B cell (primary cell): Measurements from ENCODE around the gene COG3. TPM values are rescaled to one million over a fixed set of nuclear protein-coding genes. Genes with fewer than 3 reads are reported as not detected.

Experiments
- ATAC-seq: fragments of 200-7000 bp; cut with Tn5 transposase; one replicate; pipeline ENCODE4 v1.10.0; 2021; ENCODE audit warnings: low read depth, mild to moderate bottlenecking, moderate number of reproducible peaks, moderate library complexity
- CTCF ChIA-PET: fragments of 350-600 bp; sonication (Branson Sonifier 250); formaldehyde crosslinking; loops from one replicate; lab custom pipeline; 2021; ENCODE audit warnings: antibody characterized with exemption, inconsistent platforms; lab: Charles Lee
- POLR2A ChIA-PET: fragments of 350-600 bp; sonication (Branson Sonifier 250); formaldehyde crosslinking; loops from one replicate; lab custom pipeline; 2021; ENCODE audit warnings: antibody characterized with exemption; lab: Charles Lee
- DNase-seq: peaks from one replicate; pipeline ENCODE4 v3.0.0; 2013
- H2AFZ ChIP-seq: 2 replicates; pipeline ENCODE4 v1.6.1; 2012; ENCODE audit warnings: mild to moderate bottlenecking, low read depth, low read length; ENCODE audit not compliant: insufficient read depth, poor library complexity, severe bottlenecking
- H3K27ac ChIP-seq, 2 donors: 1 replicate in 1 of 2; 2 replicates in 1 of 2; pipeline ENCODE4 v1.5.1; 2012 to 2013; ENCODE audit warnings: low read length in 2 of 2, mild to moderate bottlenecking in 2 of 2, moderate library complexity in 1 of 2
- H3K27me3 ChIP-seq, 4 experiments: fragments of 200-600 bp in 1 of 4; sonication (generic) in 1 of 4; replicated peaks in 1 of 4; 1 replicate in 2 of 4; 2 replicates in 2 of 4; pipeline versions ENCODE4 v1.6.1 to v1.7.0; 2013 to 2016; ENCODE audit warnings: low read length in 3 of 4, mild to moderate bottlenecking in 2 of 4, mixed read lengths in 1 of 4, moderate library complexity in 1 of 4; ENCODE audit not compliant: insufficient read depth in 4 of 4, control insufficient read depth in 3 of 4; ENCODE audit errors: control extremely low read depth in 1 of 4
- H3K36me3 ChIP-seq, 2 experiments: replicated peaks in 1 of 2; 1 replicate in 1 of 2; 2 replicates in 1 of 2; pipeline versions ENCODE4 v1.6.1 to v1.7.1; 2013; ENCODE audit warnings: low read length in 1 of 2; ENCODE audit not compliant: insufficient read depth in 2 of 2, control insufficient read depth in 1 of 2; ENCODE audit errors: control extremely low read depth in 1 of 2, extremely low read depth in 1 of 2
- H3K4me1 ChIP-seq, 2 donors: fragments of 200-600 bp in 1 of 2; sonication (generic) in 1 of 2; 1 replicate in 1 of 2; 2 replicates in 1 of 2; pipeline versions ENCODE4 v1.5.1 to v1.6.1; 2013 to 2017; ENCODE audit warnings: low read length in 2 of 2; ENCODE audit not compliant: control insufficient read depth in 2 of 2, insufficient read depth in 2 of 2
- H3K4me2 ChIP-seq: replicated peaks from 2 replicates; pipeline ENCODE3; 2012; ENCODE audit warnings: mild to moderate bottlenecking, low read depth, low read length; ENCODE audit not compliant: poor library complexity, severe bottlenecking
- H3K4me3 ChIP-seq, 5 experiments: fragments of 200-600 bp in 1 of 5; sonication (generic) in 1 of 5; 1 replicate in 3 of 5; 2 replicates in 2 of 5; pipeline versions ENCODE4 v1.5.1 to v1.7.0; 2011 to 2016; ENCODE audit warnings: low read length in 4 of 5, mild to moderate bottlenecking in 4 of 5, low read depth in 2 of 5, control low read depth in 1 of 5, moderate library complexity in 1 of 5; ENCODE audit not compliant: insufficient read depth in 1 of 5; ENCODE audit errors: control extremely low read depth in 1 of 5, extremely low read depth in 1 of 5
- H3K79me2 ChIP-seq: fragments of 200-600 bp; sonication (generic); one replicate; pipeline ENCODE4 v1.6.0; 2016; ENCODE audit warnings: low read length; ENCODE audit not compliant: control insufficient read depth, insufficient read depth
- H3K9ac ChIP-seq: fragments of 200-600 bp; sonication (generic); 2 replicates; pipeline ENCODE4 v1.6.1; 2017; ENCODE audit warnings: mild to moderate bottlenecking, low read length, moderate library complexity
- H3K9me3 ChIP-seq, 3 donors: one replicate each; pipeline versions ENCODE4 v1.6.1 to v1.7.1; 2013; ENCODE audit warnings: low read length in 2 of 3; ENCODE audit not compliant: control insufficient read depth in 2 of 3, insufficient read depth in 1 of 3; ENCODE audit errors: control extremely low read depth in 1 of 3
- H4K20me1 ChIP-seq: 2 replicates; pipeline ENCODE4 v1.6.0; 2012; ENCODE audit warnings: mild to moderate bottlenecking, low read length; ENCODE audit not compliant: insufficient read depth, control insufficient read depth, poor library complexity, severe bottlenecking
- H3K27ac Mint-ChIP-seq: one replicate; pipeline ENCODE4 v1.8.0; 2021; ENCODE audit warnings: mixed read lengths
- H3K27me3 Mint-ChIP-seq: one replicate; pipeline ENCODE4 v1.8.0; 2021; ENCODE audit warnings: mixed read lengths
- H3K4me1 Mint-ChIP-seq: one replicate; pipeline ENCODE4 v1.8.0; 2021; ENCODE audit warnings: mixed read lengths
- H3K4me3 Mint-ChIP-seq: one replicate; pipeline ENCODE4 v1.8.0; 2021; ENCODE audit warnings: mixed read lengths
- H3K9me3 Mint-ChIP-seq: one replicate; pipeline ENCODE4 v1.8.0; 2022; ENCODE audit warnings: mixed read lengths; ENCODE audit not compliant: insufficient read depth
- EZH2 ChIP-seq: IDR thresholded peaks from 2 replicates; pipeline ENCODE4 v1.6.1; 2012; ENCODE audit warnings: borderline replicate concordance, low read depth, mild to moderate bottlenecking, moderate library complexity, low read length; ENCODE audit not compliant: insufficient read depth, poor library complexity, severe bottlenecking
- WGBS: methylation state at CpG from one replicate; pipeline ENCODE4 v1.1.5; 2013; ENCODE audit warnings: missing lambda C conversion rate; ENCODE audit not compliant: insufficient coverage; 5-methylcytosine and 5-hydroxymethylcytosine counted together
- intact Hi-C: fragments of 100-400 bp; cut with micrococcal nuclease; formaldehyde crosslinking; loops from one replicate; pipeline ENCODE4 v1.10.0; 2022
- polyA plus RNA-seq: library from polyadenylated mRNA; depleted of rRNA; stranded (reverse); fragments of >200 nt; gene quantifications from 2 replicates; pipeline ENCODE4 v1.2.3, GENCODE V29; 2012
- total RNA-seq, 2 donors: library from RNA; stranded (reverse); fragments of 120-200 nt in 1 of 2; gene quantifications; 1 replicate in 1 of 2; 2 replicates in 1 of 2; pipeline versions ENCODE4 v1.2.3 to v1.2.4, GENCODE V29; 2013 to 2022
- TF ChIP-seq, protein P1 (sequence below): fragments of 200-600 bp; IDR thresholded peaks from one replicate; pipeline ENCODE4 v1.8.0; 2022; ENCODE audit warnings: antibody characterized with exemption, mild to moderate bottlenecking

COG3 gene
- total and polyA plus RNA-seq, 2 donors (not counting 1 experiment from before 2014, with no cell fraction given): 29.5 to 37.3 TPM

DNA sequence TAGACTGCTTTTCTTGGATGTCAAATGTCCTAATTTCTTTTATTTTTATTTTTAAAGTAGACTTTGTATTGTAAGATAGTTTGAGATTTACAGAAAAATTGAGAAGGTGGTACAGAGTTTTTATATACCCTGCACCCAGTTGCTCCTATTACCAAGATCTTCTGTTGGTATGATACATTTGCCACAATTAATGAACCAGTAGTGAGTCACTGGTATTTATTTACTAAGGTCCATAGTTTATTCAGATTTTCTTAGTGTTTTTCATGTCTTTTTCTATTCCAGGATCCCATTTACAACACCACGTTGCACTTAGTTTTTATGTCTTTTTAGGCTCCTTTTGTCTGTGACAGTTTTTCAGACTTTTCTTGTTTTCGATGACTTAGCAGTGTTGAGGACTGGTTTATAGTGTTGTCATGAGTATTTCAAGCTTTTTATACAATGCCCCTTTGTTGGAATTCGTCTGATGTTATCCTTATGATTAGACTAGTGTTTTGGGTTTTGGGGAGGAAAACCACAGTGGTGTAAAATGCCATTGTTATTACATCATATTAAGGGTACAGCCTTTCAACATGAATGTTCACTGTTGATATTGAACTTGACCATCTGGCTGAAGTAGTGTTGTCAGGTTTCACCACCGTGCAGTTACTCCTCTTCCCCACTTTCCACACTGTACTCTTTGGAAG is 35.9 kb downstream of the COG3 start:
- no peak overlapping the region for H3K4me2 ChIP-seq
- no peak overlapping the region for H3K4me3 ChIP-seq
- peaks cover 3% of the 10 kb centered on the region for H3K79me2 ChIP-seq
- no peak overlapping the region for H3K4me3 Mint-ChIP-seq
- H3K9me3 Mint-ChIP-seq: no peaks in the 10 kb centered on the region
- no peak for ATAC-seq
- no peak overlapping the region for H3K9ac ChIP-seq
- no peak overlapping the region for H3K27ac Mint-ChIP-seq
- no peak overlapping the region for H2AFZ ChIP-seq
- DNase-seq: no peak
- peaks cover 2% of the 10 kb centered on the region for H3K4me1 Mint-ChIP-seq
- H4K20me1 ChIP-seq: no peaks in the 10 kb centered on the region
- TF ChIP-seq EZH2: no peak
- TF ChIP-seq, protein P1, sequence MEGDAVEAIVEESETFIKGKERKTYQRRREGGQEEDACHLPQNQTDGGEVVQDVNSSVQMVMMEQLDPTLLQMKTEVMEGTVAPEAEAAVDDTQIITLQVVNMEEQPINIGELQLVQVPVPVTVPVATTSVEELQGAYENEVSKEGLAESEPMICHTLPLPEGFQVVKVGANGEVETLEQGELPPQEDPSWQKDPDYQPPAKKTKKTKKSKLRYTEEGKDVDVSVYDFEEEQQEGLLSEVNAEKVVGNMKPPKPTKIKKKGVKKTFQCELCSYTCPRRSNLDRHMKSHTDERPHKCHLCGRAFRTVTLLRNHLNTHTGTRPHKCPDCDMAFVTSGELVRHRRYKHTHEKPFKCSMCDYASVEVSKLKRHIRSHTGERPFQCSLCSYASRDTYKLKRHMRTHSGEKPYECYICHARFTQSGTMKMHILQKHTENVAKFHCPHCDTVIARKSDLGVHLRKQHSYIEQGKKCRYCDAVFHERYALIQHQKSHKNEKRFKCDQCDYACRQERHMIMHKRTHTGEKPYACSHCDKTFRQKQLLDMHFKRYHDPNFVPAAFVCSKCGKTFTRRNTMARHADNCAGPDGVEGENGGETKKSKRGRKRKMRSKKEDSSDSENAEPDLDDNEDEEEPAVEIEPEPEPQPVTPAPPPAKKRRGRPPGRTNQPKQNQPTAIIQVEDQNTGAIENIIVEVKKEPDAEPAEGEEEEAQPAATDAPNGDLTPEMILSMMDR: no peak
- H3K9me3 ChIP-seq: no peaks in the 10 kb centered on the region
- H3K36me3 ChIP-seq: peaks cover 9 to 69% of the 10 kb centered on the region in 2 experiments
- H3K4me1 ChIP-seq: no peaks in the 10 kb centered on the region
- 67% methylated on average over 1 of the region's 4 CpGs for WGBS
- no peaks in the 10 kb centered on the region for H3K27me3 Mint-ChIP-seq
- intact Hi-C loops: no loop called here
- ChIA-PET CTCF (interaction anchor here (1.2 kb wide), 1 partner anchor 10 kb away, joined by 3 read pairs; no protein-coding TSS in a partner anchor), POLR2A (no interaction called here)
- no peaks in the 10 kb centered on the region for H3K27me3 ChIP-seq
- H3K27ac ChIP-seq: no peak overlapping the region

DNA sequence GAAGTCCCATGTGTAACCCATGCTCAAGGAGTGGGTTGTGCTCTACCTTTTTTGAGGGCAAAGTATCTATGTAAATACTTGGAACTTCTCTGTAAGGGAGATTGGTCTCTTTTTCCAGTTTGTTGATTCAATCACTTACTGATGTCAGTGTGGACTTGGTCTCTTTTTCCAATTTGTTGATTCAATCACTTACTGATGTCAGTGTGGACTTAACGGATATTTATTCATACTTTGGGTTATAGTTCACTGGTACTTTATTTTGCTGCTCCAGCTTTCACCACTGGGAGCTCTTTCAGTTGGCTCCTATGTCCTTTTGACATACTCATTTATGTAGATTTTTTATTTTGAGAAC is 36.4 kb downstream of the COG3 start:
- H3K27ac Mint-ChIP-seq: no peak overlapping the region
- no peak overlapping the region for H3K27ac ChIP-seq
- ATAC-seq (no peak), DNase-seq (no peak)
- ChIA-PET CTCF (no interaction called here), POLR2A (no interaction called here)
- no peak overlapping the region for H3K4me3 Mint-ChIP-seq
- H2AFZ ChIP-seq: no peak overlapping the region
- H3K36me3 ChIP-seq: peaks cover 9 to 69% of the 10 kb centered on the region in 2 experiments
- H3K9me3 Mint-ChIP-seq: no peaks in the 10 kb centered on the region
- H3K27me3 Mint-ChIP-seq: no peaks in the 10 kb centered on the region
- H3K4me2 ChIP-seq: no peak overlapping the region
- peaks cover 2% of the 10 kb centered on the region for H3K4me1 Mint-ChIP-seq
- H3K79me2 ChIP-seq: peaks cover 3% of the 10 kb centered on the region
- no CpG with 5 or more reads among the region's 1 CpG for WGBS
- intact Hi-C loops: no loop called here
- H4K20me1 ChIP-seq: no peaks in the 10 kb centered on the region
- H3K9me3 ChIP-seq: no peaks in the 10 kb centered on the region
- H3K4me3 ChIP-seq: no peak overlapping the region
- H3K27me3 ChIP-seq: no peaks in the 10 kb centered on the region
- no peak overlapping the region for H3K9ac ChIP-seq
- H3K4me1 ChIP-seq: no peaks in the 10 kb centered on the region
- TF ChIP-seq, protein P1: no peak
- no peak for TF ChIP-seq EZH2
